IPS-18a (cell line): ENCODE data around the gene RIPK3.
"Not testable (repeated sequence)": the region's sequence is repeated elsewhere in the genome, so short reads cannot be mapped to it uniquely, and the experiment has no call there.

ENCODE experiments used
- H3K27ac ChIP-seq: one replicate; pipeline ENCODE4 v1.5.1; 2013; ENCODE audit warnings: low read length
- H3K27me3 ChIP-seq: one replicate; pipeline ENCODE4 v1.6.1; 2013; ENCODE audit warnings: mild to moderate bottlenecking, low read length; ENCODE audit not compliant: control insufficient read depth, insufficient read depth
- H3K36me3 ChIP-seq: one replicate; pipeline ENCODE4 v1.6.1; 2013; ENCODE audit warnings: low read depth, low read length; ENCODE audit not compliant: control insufficient read depth
- H3K4me1 ChIP-seq: one replicate; pipeline ENCODE4 v1.6.1; 2013; ENCODE audit warnings: low read depth, low read length; ENCODE audit not compliant: control insufficient read depth
- H3K4me3 ChIP-seq: one replicate; pipeline ENCODE4 v1.5.1; 2013; ENCODE audit warnings: low read length
- H3K9ac ChIP-seq: one replicate; pipeline ENCODE4 v1.6.1; 2013; ENCODE audit warnings: mild to moderate bottlenecking, low read length, moderate library complexity
- H3K9me3 ChIP-seq: one replicate; pipeline ENCODE4 v1.6.1; 2013; ENCODE audit warnings: low read depth, low read length; ENCODE audit not compliant: control insufficient read depth

RIPK3 gene

DNA sequence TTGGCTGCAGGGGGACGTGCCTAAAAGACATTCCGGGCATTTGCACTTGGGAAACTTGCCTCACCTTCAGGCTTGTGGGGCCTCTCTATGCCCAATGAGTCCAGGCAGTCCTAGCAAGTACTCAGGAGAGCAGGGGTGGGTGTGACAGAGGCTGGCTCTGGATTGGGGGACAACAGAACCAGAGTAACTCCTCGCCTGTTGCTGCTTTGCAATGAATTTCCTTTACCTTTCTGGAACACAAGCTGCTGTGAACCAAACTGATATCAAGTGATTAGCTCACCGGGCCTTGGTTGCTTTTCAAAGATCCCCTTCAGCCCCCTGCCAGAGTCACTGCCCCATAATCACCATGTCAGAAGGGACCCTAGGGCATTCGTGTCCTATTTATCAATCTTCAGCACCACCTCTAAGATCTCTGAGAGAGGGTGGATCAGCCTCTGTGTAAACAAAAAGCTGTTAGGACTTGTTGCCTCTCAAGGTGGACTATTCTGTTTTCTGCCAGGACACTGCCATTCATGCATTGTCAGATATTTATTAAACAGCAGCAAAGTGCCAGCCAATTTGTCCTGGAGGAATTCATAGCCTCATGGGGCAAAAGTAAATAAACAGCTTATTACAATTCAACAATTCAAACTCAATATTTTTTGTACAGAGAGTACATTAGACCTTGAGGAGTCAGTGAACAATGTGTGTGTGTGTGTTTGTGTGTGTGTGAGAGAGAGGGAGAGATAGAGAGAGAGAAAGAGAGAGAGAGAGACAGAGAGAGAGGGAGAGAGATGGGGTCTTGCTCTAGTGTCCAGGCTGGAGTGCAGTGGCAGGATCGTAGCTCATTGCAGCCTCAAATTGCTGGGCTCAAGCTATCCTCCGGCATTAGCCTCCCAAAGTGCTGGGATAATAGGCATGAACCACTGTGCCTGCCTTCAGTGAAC is 39.5 kb upstream of the RIPK3 start:
- H3K4me1 ChIP-seq, result peaks cover 7% of the 10 kb centered on the region
- no peaks in the 10 kb centered on the region for H3K27me3 ChIP-seq
- H3K9me3 ChIP-seq, result no peaks in the 10 kb centered on the region
- peaks cover 7% of the 10 kb centered on the region for H3K36me3 ChIP-seq
- no peak overlapping the region for H3K9ac ChIP-seq
- H3K27ac ChIP-seq, result no peak overlapping the region
- no peak overlapping the region for H3K4me3 ChIP-seq

DNA sequence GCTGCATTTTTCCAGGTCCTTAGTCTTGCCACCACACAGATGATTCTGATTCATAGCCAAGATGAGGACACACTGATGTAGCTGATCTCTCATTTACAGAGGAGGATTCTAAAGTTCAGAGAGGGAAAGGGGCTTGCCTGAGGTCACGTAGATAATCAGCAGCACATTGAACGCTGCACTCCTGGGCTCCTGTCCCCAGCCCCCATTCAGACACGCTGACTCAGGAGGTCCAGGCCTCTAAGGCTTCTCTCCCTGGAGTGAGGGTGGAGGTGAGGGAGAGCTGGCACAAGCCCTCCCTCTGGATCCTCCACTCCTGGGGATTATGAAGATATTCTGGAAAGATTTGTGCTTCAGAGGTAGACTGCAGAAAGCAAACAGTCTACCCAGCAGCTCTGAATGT is 38.5 kb upstream of the RIPK3 start:
- Histone ChIP-seq H3K4me1 (peaks cover 7% of the 10 kb centered on the region), H3K27me3 (no peaks in the 10 kb centered on the region), H3K9ac (no peak overlapping the region), H3K4me3 (no peak overlapping the region), H3K9me3 (no peaks in the 10 kb centered on the region), H3K27ac (no peak overlapping the region), H3K36me3 (peaks cover 16% of the 10 kb centered on the region)

DNA sequence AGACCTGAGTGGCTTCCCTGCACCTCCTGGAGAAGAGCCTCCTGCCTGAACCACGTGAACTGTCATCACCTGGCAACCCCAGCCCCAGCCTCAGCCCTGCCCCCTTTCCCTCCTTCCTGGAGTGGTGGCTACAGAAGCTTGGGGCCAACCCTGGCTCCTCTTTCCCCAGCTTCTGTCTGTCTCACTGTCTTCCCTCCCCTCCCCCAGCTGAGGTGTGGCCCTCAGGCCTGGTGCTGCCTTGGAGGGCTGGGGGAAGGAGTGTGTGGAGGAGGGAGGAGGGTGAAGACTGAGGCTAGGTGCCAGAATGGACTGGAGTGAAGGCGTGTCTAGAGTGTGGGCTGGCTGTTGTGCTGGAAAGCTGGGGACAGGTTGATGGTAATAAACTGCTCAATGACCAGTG is 37.9 kb upstream of the RIPK3 start:
- Histone ChIP-seq H3K27me3 (no peaks in the 10 kb centered on the region), H3K4me3 (no peak overlapping the region), H3K4me1 (peaks cover 7% of the 10 kb centered on the region), H3K27ac (no peak overlapping the region), H3K9ac (no peak overlapping the region), H3K9me3 (no peaks in the 10 kb centered on the region), H3K36me3 (peaks cover 21% of the 10 kb centered on the region)

DNA sequence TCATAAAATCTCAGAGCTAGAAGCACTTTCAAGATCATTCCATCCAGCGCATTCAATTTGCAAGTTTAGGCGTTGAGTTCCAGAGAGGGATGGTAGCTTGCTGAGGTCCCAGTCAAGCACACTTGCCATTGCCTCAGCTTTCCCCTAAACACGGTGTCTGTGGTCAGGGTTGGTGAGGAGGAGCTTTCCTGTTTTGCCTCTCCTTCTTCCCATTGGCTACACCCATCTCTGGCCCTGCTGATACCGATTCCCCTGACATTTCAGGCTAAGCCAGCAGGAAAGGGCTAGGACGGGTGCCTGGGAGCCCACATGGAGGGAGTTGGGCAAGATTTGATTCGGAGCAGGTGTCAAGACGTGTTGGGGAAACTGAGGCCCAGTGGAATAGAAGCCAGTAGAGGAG is 37.3 kb upstream of the RIPK3 start:
- Histone ChIP-seq H3K4me3 (peak overlapping the region; percentile 41), H3K27ac (no peak overlapping the region), H3K36me3 (peaks cover 21% of the 10 kb centered on the region), H3K27me3 (no peaks in the 10 kb centered on the region), H3K4me1 (peaks cover 7% of the 10 kb centered on the region), H3K9ac (no peak overlapping the region), H3K9me3 (no peaks in the 10 kb centered on the region)

DNA sequence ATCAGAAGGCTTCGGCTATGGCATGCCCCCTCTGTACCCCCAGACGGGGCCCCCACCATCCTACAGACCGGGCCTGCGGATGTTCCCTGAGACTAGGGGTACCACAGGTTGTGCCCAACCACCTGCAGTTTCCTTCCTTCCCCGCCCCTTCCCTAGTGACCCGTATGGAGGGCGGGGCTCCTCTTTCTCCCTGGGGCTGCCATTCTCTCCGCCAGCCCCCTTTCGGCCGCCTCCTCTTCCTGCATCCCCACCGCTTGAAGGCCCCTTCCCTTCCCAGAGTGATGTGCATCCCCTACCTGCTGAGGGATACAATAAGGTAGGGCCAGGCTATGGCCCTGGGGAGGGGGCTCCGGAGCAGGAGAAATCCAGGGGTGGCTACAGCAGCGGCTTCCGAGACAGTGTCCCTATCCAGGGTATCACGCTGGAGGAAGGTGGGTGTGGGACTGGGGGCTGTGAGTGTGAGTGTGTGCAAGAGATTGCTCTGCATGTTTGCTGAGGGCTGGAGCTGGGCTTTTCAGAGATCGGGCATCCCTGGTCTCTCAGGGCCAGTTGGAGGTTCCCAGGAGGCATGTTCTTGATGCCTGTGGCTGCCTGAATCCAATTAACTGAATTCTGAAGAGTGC is 36.8 kb upstream of the RIPK3 start:
- Histone ChIP-seq H3K4me1 (peaks cover 7% of the 10 kb centered on the region), H3K9ac (no peak overlapping the region), H3K36me3 (peaks cover 21% of the 10 kb centered on the region), H3K27ac (no peak overlapping the region), H3K4me3 (peak overlapping the region; percentile 41), H3K9me3 (no peaks in the 10 kb centered on the region), H3K27me3 (no peaks in the 10 kb centered on the region)

DNA sequence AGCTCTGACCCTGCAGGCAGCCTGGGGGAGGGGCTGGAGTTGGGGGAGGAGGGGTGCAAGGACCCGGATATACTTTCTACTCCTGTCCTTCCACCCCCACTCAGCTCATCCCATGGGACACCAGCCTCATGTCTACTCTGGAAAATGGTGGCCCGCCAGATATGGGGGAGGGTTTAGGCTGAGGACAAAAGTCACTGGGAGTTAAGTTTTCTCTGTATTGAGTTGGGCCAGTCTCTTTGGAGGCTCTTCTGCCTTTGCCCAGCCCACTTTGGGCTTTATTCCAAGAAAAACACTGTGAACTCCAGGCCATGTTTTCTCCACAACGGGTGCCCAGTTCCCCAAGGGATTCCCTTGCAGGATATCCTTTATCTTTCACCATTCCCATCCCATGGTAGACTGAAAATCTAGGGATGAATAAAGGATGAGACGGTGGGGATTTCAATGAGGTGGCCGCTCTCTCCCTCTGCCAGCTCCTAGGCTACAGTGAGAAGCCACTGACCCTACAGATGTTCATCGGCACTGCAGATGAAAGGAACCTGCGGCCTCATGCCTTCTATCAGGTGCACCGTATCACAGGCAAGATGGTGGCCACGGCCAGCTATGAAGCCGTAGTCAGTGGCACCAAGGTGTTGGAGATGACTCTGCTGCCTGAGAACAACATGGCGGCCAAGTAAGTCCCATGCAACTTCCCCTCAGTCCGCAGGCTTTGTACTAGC is 33.1 kb upstream of the RIPK3 start:
- Histone ChIP-seq H3K9me3 (no peaks in the 10 kb centered on the region), H3K36me3 (peaks cover 21% of the 10 kb centered on the region), H3K27ac (no peak overlapping the region), H3K27me3 (no peaks in the 10 kb centered on the region), H3K9ac (no peak overlapping the region), H3K4me3 (no peak overlapping the region), H3K4me1 (peaks cover 13% of the 10 kb centered on the region)

DNA sequence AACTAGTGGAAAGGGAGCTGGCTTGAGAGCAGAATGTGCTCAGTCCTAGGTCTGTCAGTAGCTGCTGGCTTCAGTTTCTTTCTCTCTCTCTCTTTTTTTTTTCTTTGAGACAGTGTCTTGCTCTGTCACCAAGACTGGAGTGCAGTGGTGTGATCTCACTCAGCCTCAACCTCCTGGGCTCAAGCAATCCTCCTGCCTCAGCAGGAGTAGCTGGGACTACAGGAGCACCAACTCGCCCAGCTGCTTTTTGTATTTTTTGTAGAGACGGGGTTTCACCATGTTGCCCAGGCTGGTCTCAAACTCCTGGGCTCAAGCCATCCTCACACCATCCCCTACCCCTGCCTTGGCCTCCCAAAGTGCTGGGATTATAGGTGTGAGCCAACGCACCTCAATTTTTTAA is 31.8 kb upstream of the RIPK3 start:
- not testable (repeated sequence) for H3K4me3 ChIP-seq, H3K27ac ChIP-seq, H3K9me3 ChIP-seq, H3K4me1 ChIP-seq, H3K27me3 ChIP-seq, H3K9ac ChIP-seq
- peaks cover 21% of the 10 kb centered on the region for H3K36me3 ChIP-seq

DNA sequence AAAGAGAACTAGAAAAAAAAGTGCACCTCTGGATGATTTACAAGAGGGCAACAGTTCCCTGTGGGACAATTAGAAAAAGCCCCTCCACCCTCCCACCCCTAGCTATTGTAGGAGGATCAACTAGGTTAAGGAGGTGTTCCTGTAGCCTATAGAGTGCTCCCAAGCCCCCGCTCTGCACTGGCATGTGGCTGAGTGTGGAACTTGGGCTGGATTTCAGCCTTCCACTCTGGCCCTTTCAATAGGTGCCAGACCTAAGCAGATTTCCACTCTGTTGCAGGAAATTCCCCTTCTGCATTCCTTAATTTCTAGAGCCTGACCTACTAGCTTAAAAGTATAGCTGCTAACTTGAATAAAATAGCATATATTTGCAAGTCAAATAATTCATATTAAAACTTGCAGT is 31.0 kb upstream of the RIPK3 start:
- H3K9ac ChIP-seq, result no peak overlapping the region
- no peak overlapping the region for H3K27ac ChIP-seq
- peaks cover 11% of the 10 kb centered on the region for H3K4me1 ChIP-seq
- H3K9me3 ChIP-seq, result no peaks in the 10 kb centered on the region
- H3K36me3 ChIP-seq, result peaks cover 21% of the 10 kb centered on the region
- no peak overlapping the region for H3K4me3 ChIP-seq
- H3K27me3 ChIP-seq, result no peaks in the 10 kb centered on the region

DNA sequence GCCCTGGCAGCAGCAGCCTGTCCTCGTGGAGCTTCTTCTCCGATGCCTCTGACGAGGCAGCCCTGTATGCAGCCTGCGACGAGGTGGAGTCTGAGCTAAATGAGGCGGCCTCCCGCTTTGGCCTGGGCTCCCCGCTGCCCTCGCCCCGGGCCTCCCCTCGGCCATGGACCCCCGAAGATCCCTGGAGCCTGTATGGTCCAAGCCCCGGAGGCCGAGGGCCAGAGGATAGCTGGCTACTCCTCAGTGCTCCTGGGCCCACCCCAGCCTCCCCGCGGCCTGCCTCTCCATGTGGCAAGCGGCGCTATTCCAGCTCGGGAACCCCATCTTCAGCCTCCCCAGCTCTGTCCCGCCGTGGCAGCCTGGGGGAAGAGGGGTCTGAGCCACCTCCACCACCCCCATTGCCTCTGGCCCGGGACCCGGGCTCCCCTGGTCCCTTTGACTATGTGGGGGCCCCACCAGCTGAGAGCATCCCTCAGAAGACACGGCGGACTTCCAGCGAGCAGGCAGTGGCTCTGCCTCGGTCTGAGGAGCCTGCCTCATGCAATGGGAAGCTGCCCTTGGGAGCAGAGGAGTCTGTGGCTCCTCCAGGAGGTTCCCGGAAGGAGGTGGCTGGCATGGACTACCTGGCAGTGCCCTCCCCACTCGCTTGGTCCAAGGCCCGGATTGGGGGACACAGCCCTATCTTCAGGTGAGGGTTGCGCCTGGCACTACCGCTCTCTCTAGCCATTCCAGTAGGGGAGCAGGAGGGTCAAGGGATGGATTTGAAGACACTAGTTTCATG is 30.3 kb upstream of the RIPK3 start:
- Histone ChIP-seq H3K27ac (no peak overlapping the region), H3K9me3 (no peaks in the 10 kb centered on the region), H3K4me1 (peaks cover 15% of the 10 kb centered on the region), H3K4me3 (no peak overlapping the region), H3K27me3 (peaks cover 3% of the 10 kb centered on the region), H3K36me3 (peaks cover 19% of the 10 kb centered on the region), H3K9ac (no peak overlapping the region)

DNA sequence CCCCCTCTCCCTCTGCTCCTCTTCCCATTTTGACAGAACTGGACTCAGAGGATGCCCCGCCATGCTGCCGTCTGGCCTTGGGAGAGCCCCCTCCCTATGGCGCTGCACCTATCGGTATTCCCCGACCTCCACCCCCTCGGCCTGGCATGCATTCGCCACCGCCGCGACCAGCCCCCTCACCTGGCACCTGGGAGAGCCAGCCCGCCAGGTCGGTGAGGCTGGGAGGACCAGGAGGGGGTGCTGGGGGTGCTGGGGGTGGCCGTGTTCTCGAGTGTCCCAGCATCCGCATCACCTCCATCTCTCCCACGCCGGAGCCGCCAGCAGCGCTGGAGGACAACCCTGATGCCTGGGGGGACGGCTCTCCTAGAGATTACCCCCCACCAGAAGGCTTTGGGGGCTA is 29.7 kb upstream of the RIPK3 start:
- Histone ChIP-seq H3K27me3 (peaks cover 6% of the 10 kb centered on the region), H3K9ac (peak overlapping the region; percentile 45), H3K27ac (no peak overlapping the region), H3K36me3 (peaks cover 16% of the 10 kb centered on the region), H3K4me3 (peak overlapping the region; percentile 67), H3K9me3 (no peaks in the 10 kb centered on the region), H3K4me1 (peaks cover 15% of the 10 kb centered on the region)
